NCI-H774 (cell line): ENCODE data around the gene FHOD1.
A peak's percentile ranks its signal among the peaks of the same experiment; 100 is the strongest.

Source experiments
- DNase-seq: peaks from one replicate; lab custom pipeline; 2025; lab: John Stamatoyannopoulos, UW

The FHOD1 gene

GRCh38 chr16:67247192-67248072 is at the start of gene FHOD1:
Gene FHOD1 (minus strand): TSS chr16:67247481. CDS start chr16:67247410, 71 bp downstream.
- peak; percentile 64 for DNase-seq

GRCh38 chr16:67296420-67296819 is 49.1 kb upstream of the FHOD1 start:
- DNase-seq: no peak

GRCh38 chr16:67294938-67295361 is 47.7 kb upstream of the FHOD1 start:
- no peak for DNase-seq

- DNase-seq: no peak
These were observed 47.0 kb upstream of the FHOD1 start for GRCh38 chr16:67294171-67294757.

GRCh38 chr16:67291461-67291860 is 44.2 kb upstream of the FHOD1 start:
- no peak for DNase-seq

GRCh38 chr16:67287960-67288359 is 40.7 kb upstream of the FHOD1 start:
- no peak for DNase-seq

GRCh38 chr16:67286441-67287235 is 39.4 kb upstream of the FHOD1 start:
- DNase-seq: no peak

GRCh38 chr16:67284699-67285646 is 37.7 kb upstream of the FHOD1 start:
- DNase-seq: no peak

GRCh38 chr16:67283826-67284555 is 36.7 kb upstream of the FHOD1 start:
- DNase-seq: no peak

- no peak for DNase-seq
These were observed 36.0 kb upstream of the FHOD1 start for GRCh38 chr16:67283039-67283825.

- no peak for DNase-seq
These were observed 35.1 kb upstream of the FHOD1 start for GRCh38 chr16:67282447-67282805.

- no peak for DNase-seq
These were observed 34.5 kb upstream of the FHOD1 start for GRCh38 chr16:67281536-67282446.

GRCh38 chr16:67280090-67281015 is 33.1 kb upstream of the FHOD1 start:
- no peak for DNase-seq

- DNase-seq: peak; percentile 64
These were observed 32.2 kb upstream of the FHOD1 start, which contains the start of gene PLEKHG4 for GRCh38 chr16:67279296-67280089. Gene PLEKHG4 (plus strand): TSS chr16:67279532. CDS start chr16:67280045, 513 bp downstream.

- no peak for DNase-seq
These were observed 31.6 kb upstream of the FHOD1 start for GRCh38 chr16:67278773-67279295.

- DNase-seq: no peak
These were observed 30.9 kb upstream of the FHOD1 start for GRCh38 chr16:67277999-67278772.
